ENCODE results near the gene NDUFA3. TPM values are rescaled to one million over a fixed set of nuclear protein-coding genes. Genes with fewer than 3 reads are reported as not detected.

The NDUFA3 gene
- total and polyA plus RNA-seq, 2 of the 13 experiments (the other 11 are each of a cell fraction or from before 2014, with no cell fraction given) = 31.6 to 75.4 TPM

DNA sequence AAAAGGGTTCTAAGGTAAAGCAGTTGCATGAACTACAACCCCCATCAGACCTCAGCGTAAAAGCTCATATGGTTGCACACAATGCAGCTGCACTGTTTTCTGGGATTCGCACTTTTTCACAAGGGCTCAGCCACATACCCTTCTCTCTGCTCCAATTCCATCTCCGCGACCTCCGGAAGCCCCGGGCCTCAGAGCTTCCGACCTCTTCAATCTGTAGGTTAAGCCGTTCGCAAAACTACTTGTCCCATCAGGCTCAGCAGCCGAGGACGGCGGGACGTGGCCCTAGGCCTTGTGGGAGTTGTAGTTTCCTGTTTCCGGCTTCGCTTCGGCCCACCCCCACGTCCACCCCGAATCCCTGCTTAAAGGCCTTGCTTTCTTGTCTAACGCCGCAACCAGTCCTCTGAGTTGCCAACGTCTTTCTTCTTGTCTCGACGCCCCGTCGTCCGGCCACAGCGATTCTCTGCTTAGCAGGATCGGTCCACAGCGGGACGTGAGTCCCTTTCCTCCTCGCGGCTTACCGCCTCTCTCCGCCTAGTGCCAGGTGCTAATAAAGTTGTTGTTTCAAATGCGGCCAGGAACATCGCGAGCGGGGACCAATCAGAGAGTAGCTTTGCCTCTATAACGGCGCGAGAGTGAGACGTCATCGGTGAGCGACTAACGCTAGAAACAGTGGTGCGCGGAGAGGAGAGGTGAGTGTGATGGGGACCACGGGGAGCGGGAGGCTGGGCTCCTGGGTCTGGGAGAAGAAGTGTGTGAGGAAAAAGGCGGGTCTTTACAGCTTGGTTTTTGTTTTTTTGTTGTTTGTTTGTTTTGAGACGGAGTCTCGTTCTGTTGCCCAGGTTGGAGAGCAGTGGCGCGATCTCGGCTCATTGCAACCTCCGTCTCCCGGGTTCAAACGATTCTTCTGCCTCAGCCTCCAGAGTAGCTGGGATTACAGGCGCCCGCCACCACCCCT, 12.7 kb downstream of the NDUFA3 start, which contains the start of the genes PRPF31 and TFPT (continued):
- no peak; the same call in 1 of the 2 replicates for TF ChIP-seq DNMT3B (CRISPR knock-in tag; conservative IDR thresholded peaks at IDR 0.05)
- no peak for TF ChIP-seq RAD21 (CRISPR knock-in tag; IDR thresholded peaks at IDR 0.05)
- no peak for TF ChIP-seq ZNF749 (CRISPR knock-in tag; IDR thresholded peaks at IDR 0.05; ENCODE audit: borderline replicate concordance)
- TF ChIP-seq MAFF (IDR thresholded peaks at IDR 0.05; ENCODE audit: low read depth, low read length) = no peak
- no peak for TF ChIP-seq ZNF264 (CRISPR knock-in tag; IDR thresholded peaks at IDR 0.05)
- TF ChIP-seq, protein P1, sequence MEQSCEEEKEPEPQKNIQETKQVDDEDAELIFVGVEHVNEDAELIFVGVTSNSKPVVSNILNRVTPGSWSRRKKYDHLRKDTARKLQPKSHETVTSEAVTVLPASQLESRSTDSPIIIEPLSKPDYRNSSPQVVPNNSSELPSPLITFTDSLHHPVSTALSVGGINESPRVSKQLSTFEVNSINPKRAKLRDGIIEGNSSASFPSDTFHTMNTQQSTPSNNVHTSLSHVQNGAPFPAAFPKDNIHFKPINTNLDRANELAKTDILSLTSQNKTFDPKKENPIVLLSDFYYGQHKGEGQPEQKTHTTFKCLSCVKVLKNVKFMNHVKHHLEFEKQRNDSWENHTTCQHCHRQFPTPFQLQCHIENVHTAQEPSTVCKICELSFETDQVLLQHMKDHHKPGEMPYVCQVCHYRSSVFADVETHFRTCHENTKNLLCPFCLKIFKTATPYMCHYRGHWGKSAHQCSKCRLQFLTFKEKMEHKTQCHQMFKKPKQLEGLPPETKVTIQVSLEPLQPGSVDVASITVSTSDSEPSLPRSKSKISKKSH (CRISPR knock-in tag; IDR thresholded peaks at IDR 0.05; ENCODE audit: borderline replicate concordance) = peak; percentile 87; the same call in 1 of the 2 replicates
- TF ChIP-seq ZNF782 (CRISPR knock-in tag; IDR thresholded peaks at IDR 0.05; ENCODE audit: borderline replicate concordance) = peak; percentile 86; the same call in 1 of the 2 replicates
- TF ChIP-seq ZNF17 (CRISPR knock-in tag; IDR thresholded peaks at IDR 0.05) = no peak
- no peak for TF ChIP-seq ATM (IDR thresholded peaks at IDR 0.05; ENCODE audit: borderline replicate concordance)
- no peak for TF ChIP-seq ZBTB21 (CRISPR knock-in tag; IDR thresholded peaks at IDR 0.05)
- TF ChIP-seq NFKBIZ (CRISPR knock-in tag; IDR thresholded peaks at IDR 0.05) = peak; percentile 73; the same call in 1 of the 2 replicates
- TF ChIP-seq BRCA1 (CRISPR knock-in tag; IDR thresholded peaks at IDR 0.05) = no peak
- no peak for TF ChIP-seq ZNF672 (CRISPR knock-in tag; IDR thresholded peaks at IDR 0.05)
- no peak for TF ChIP-seq MLLT10 (CRISPR knock-in tag; IDR thresholded peaks at IDR 0.05)
- TF ChIP-seq SOX5 (CRISPR knock-in tag; IDR thresholded peaks at IDR 0.05; ENCODE audit: borderline replicate concordance) = peak; percentile 33
- TF ChIP-seq RFX1 (IDR thresholded peaks at IDR 0.05) = no peak
- peak; percentile 99 for TF ChIP-seq ZNF12 (CRISPR knock-in tag; IDR thresholded peaks at IDR 0.05)
- TF ChIP-seq FOXJ3 (CRISPR knock-in tag; IDR thresholded peaks at IDR 0.05; ENCODE audit: borderline replicate concordance) = no peak
- peak; percentile 37; the same call in 1 of the 2 replicates for TF ChIP-seq NCOA2 (CRISPR knock-in tag; IDR thresholded peaks at IDR 0.05)
- TF ChIP-seq ZNF670 (CRISPR knock-in tag; IDR thresholded peaks at IDR 0.05; ENCODE audit: borderline replicate concordance) = peak; percentile 71; the same call in 1 of the 2 replicates
- TF ChIP-seq NFIB (CRISPR knock-in tag; IDR thresholded peaks at IDR 0.05; ENCODE audit: borderline replicate concordance) = no peak
- peak; percentile 91; the same call in 1 of the 2 replicates for TF ChIP-seq ZNF720 (CRISPR knock-in tag; IDR thresholded peaks at IDR 0.05)
- TF ChIP-seq SIN3A (IDR thresholded peaks at IDR 0.05; ENCODE audit: borderline replicate concordance, low read depth, low read length) = peak; percentile 96; the same call in 1 of the 2 replicates
- TF ChIP-seq IRF2 (CRISPR knock-in tag; IDR thresholded peaks at IDR 0.05) = peak; percentile 88
- no peak; the same call in 1 of the 2 replicates for TF ChIP-seq SALL2 (CRISPR knock-in tag; IDR thresholded peaks at IDR 0.05)
- no peak for TF ChIP-seq MYNN (CRISPR knock-in tag; IDR thresholded peaks at IDR 0.05; ENCODE audit: low read depth)
- peak; percentile 83; the same call in 1 of the 2 replicates for TF ChIP-seq ZNF891 (CRISPR knock-in tag; IDR thresholded peaks at IDR 0.05)
